ENCODE measurements around the gene CUL3.

- TF ChIP-seq EZH2 (IDR thresholded peaks at IDR 0.05; ENCODE audit: insufficient read depth, low read length) = no peak
- TF ChIP-seq CTCF (IDR thresholded peaks at IDR 0.05; ENCODE audit: insufficient read depth, low read depth, low read length) = no peak
These were observed 23.7 kb downstream of the CUL3 start for GRCh38 chr2:224561234-224562005.

All from astrocyte (in vitro differentiated cells and primary cell).